DMS53 (cell line): ENCODE measurements around the gene DTNB.
"Not testable (repeated sequence)": the region's sequence is repeated elsewhere in the genome, so short reads cannot be mapped to it uniquely, and the experiment has no call there.

Experiments used
- DNase-seq: peaks from one replicate; lab custom pipeline; 2025; lab: John Stamatoyannopoulos, UW

DTNB gene

GRCh38 chr2:25673300-25674076 is at the start of gene DTNB:
TSS of gene DTNB (minus strand) at chr2:25673577. CDS start at chr2:25652660, 20,917 bp downstream.
- peak; percentile 89 for DNase-seq

- DNase-seq = no peak
These were observed 48.8 kb upstream of the DTNB start for GRCh38 chr2:25722224-25722623.

- no peak for DNase-seq
These were observed 47.2 kb upstream of the DTNB start for GRCh38 chr2:25720575-25720974.

- peak; percentile 7 for DNase-seq
These were observed 41.4 kb upstream of the DTNB start for GRCh38 chr2:25714740-25715139.

GRCh38 chr2:25712455-25712854 is 39.1 kb upstream of the DTNB start:
- DNase-seq = no peak

- DNase-seq = peak; percentile 8
These were observed 38.4 kb upstream of the DTNB start for GRCh38 chr2:25711675-25712354.

- no peak for DNase-seq
These were observed 37.4 kb upstream of the DTNB start for GRCh38 chr2:25710750-25711149.

- DNase-seq = no peak
These were observed 36.0 kb upstream of the DTNB start for GRCh38 chr2:25709349-25709748.

GRCh38 chr2:25707927-25708590 is 34.7 kb upstream of the DTNB start:
- DNase-seq = peak; percentile 20

GRCh38 chr2:25705575-25705974 is 32.2 kb upstream of the DTNB start:
- DNase-seq = not testable (repeated sequence)

- no peak for DNase-seq
These were observed 28.4 kb upstream of the DTNB start for GRCh38 chr2:25701801-25702200.

GRCh38 chr2:25700221-25700660 is 26.9 kb upstream of the DTNB start:
- peak; percentile 77 for DNase-seq

- DNase-seq = no peak
These were observed 25.8 kb upstream of the DTNB start for GRCh38 chr2:25699216-25699615.

- DNase-seq = no peak
These were observed 25.4 kb upstream of the DTNB start for GRCh38 chr2:25698752-25699151.

GRCh38 chr2:25697559-25698341 is 24.4 kb upstream of the DTNB start:
- no peak for DNase-seq

GRCh38 chr2:25692737-25693445 is 19.5 kb upstream of the DTNB start:
- DNase-seq = no peak

- DNase-seq = no peak
These were observed 18.8 kb upstream of the DTNB start for GRCh38 chr2:25692143-25692542.

GRCh38 chr2:25690058-25690457 is 16.7 kb upstream of the DTNB start:
- peak; percentile 45 for DNase-seq

GRCh38 chr2:25688236-25688635 is 14.9 kb upstream of the DTNB start:
- DNase-seq = no peak

GRCh38 chr2:25685741-25686140 is 12.4 kb upstream of the DTNB start:
- peak; percentile 88 for DNase-seq
